GM23248 (cell line): ENCODE data around the gene HIVEP3. TPM values are rescaled to one million over a fixed set of nuclear protein-coding genes. Genes with fewer than 3 reads are reported as not detected.

Experiments
- DNase-seq: peaks from one replicate; pipeline ENCODE4 v3.0.0-alpha.2; 2015
- H2AFZ ChIP-seq: fragments of 200-600 bp; sonication (generic); 2 replicates; pipeline ENCODE4 v1.6.1; 2016; ENCODE audit warnings: antibody characterized with exemption
- H3F3A ChIP-seq: fragments of 200-600 bp; sonication (generic); 2 replicates; pipeline ENCODE4 v1.6.1; 2016; ENCODE audit warnings: mild to moderate bottlenecking, antibody characterized with exemption, mixed run types; ENCODE audit not compliant: insufficient read depth
- H3K27ac ChIP-seq: fragments of 200-600 bp; sonication (generic); 2 replicates; pipeline ENCODE4 v1.5.1; 2016; ENCODE audit warnings: mild to moderate bottlenecking
- H3K27me3 ChIP-seq: fragments of 200-600 bp; sonication (generic); replicated peaks from 2 replicates; pipeline ENCODE4 v1.6.1; 2016; ENCODE audit warnings: mild to moderate bottlenecking; ENCODE audit not compliant: insufficient read depth
- H3K36me3 ChIP-seq: fragments of 200-600 bp; sonication (generic); 2 replicates; pipeline ENCODE4 v1.6.1; 2016; ENCODE audit warnings: low read depth, mild to moderate bottlenecking
- H3K4me1 ChIP-seq: fragments of 200-600 bp; sonication (generic); 2 replicates; pipeline ENCODE4 v1.6.1; 2016; ENCODE audit warnings: mild to moderate bottlenecking; ENCODE audit not compliant: insufficient read depth
- H3K4me2 ChIP-seq: fragments of 200-600 bp; sonication (generic); one replicate; pipeline ENCODE4 v1.6.1; 2016; ENCODE audit warnings: mild to moderate bottlenecking; ENCODE audit not compliant: unreplicated experiment
- H3K4me3 ChIP-seq: fragments of 200-600 bp; sonication (generic); 2 replicates; pipeline ENCODE4 v1.5.1; 2016; ENCODE audit warnings: mild to moderate bottlenecking
- H3K79me2 ChIP-seq: fragments of 200-600 bp; sonication (generic); 2 replicates; pipeline ENCODE4 v1.6.1; 2016; ENCODE audit warnings: mild to moderate bottlenecking; ENCODE audit not compliant: insufficient read depth
- H3K9ac ChIP-seq: fragments of 200-600 bp; sonication (generic); 2 replicates; pipeline ENCODE4 v1.6.1; 2016; ENCODE audit warnings: mild to moderate bottlenecking
- H3K9me2 ChIP-seq: fragments of 200-600 bp; sonication (generic); 2 replicates; pipeline ENCODE4 v1.6.1; 2016; ENCODE audit warnings: mixed run types, mild to moderate bottlenecking, moderate library complexity; ENCODE audit not compliant: insufficient read depth
- H3K9me3 ChIP-seq: fragments of 200-600 bp; sonication (generic); one replicate; pipeline ENCODE4 v1.6.1; 2017; ENCODE audit warnings: low read depth
- H4K20me1 ChIP-seq: fragments of 200-600 bp; sonication (generic); 2 replicates; pipeline ENCODE4 v1.6.0; 2016; ENCODE audit not compliant: insufficient read depth
- EZH2 ChIP-seq: fragments of 200-600 bp; sonication (generic); IDR thresholded peaks from 2 replicates; pipeline ENCODE4 v1.6.1; 2018; ENCODE audit warnings: antibody characterized with exemption, mild to moderate bottlenecking; ENCODE audit not compliant: insufficient read depth, poor library complexity, severe bottlenecking
- EZH2phosphoT487 ChIP-seq: fragments of 200-600 bp; sonication (generic); IDR thresholded peaks from 2 replicates; pipeline ENCODE4 v1.6.1; 2018; ENCODE audit warnings: antibody characterized with exemption, moderate library complexity, mild to moderate bottlenecking, low read depth; ENCODE audit not compliant: insufficient read depth
- WGBS, 2 experiments: methylation state at CpG; one replicate each; pipeline ENCODE4 v1.1.6; 2015 to 2017; ENCODE audit warnings: low lambda C conversion rate in 2 of 2, low coverage in 1 of 2; ENCODE audit errors: missing lambda C conversion rate in 2 of 2; 5-methylcytosine and 5-hydroxymethylcytosine counted together
- in situ Hi-C: fragments of 300-500 bp; cut with MboI; formaldehyde crosslinking; loops from 2 replicates; pipeline ENCODE4 v1.15.0; 2020
- polyA plus RNA-seq: library from polyadenylated mRNA; unstranded; fragments of >200 nt; fragmentation: Nextera tagmentation; extraction: Ambion mirVana; gene quantifications from 2 replicates; pipeline ENCODE4 v1.2.1, GENCODE V29; 2016
- total RNA-seq: library from RNA; depleted of rRNA; stranded (reverse); fragments of >200 nt; shearing (Covaris generic); gene quantifications from 2 replicates; pipeline ENCODE4 v1.2.3, GENCODE V29; 2014

The HIVEP3 gene
- total and polyA plus RNA-seq, 2 experiments from 2014 or later: 1.7 to 7.2 TPM

DNA sequence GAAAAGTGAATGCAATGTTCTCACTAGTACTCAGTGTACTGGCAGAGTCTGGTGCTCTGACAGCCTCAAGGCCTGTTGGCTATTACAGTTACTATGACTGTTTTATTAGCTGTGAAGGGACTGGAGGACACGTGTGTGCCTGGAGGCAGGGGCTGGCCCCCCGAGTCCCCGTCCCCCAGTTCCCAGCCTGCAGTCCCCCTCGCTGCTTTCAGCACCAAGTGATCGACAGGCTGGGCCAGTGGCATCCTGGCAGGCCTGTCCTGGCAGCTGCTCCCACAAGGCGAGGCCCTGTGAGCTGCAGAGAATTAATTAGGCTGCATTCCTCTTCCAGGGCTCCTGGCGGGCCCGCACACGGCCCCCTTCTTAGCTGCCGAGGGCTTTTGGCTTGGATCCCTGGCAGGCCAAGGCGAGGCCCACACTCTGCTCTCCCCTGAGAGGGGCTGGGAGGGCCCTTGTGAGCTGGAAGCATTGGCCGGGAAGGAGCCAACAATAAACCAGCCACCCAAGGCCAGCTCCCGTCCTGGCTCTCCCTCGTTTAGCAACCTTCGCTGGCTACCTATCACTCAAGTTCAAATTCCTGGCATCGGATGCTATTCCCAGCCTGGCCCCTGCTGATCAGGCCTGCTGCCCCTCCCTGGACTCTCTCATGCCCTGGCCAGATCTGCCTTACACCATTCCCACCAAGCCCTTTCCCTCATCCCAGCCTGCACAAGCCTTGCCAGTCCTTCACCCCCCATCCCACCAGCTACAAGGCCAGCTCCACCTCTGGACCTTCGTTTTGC lies 444.0 kb downstream of the HIVEP3 start:
- Histone ChIP-seq H3K4me3 (no peak overlapping the region), H4K20me1 (no peaks in the 10 kb centered on the region), H3K4me1 (peaks cover 17% of the 10 kb centered on the region), H3K36me3 (no peaks in the 10 kb centered on the region), H3K27ac (no peak overlapping the region), H3F3A (no peaks in the 10 kb centered on the region; the same call in 1 of the 2 replicates), H3K79me2 (no peaks in the 10 kb centered on the region), H3K9me3 (no peaks in the 10 kb centered on the region), H3K27me3 (no peaks in the 10 kb centered on the region), H3K4me2 (no peak overlapping the region), H3K9ac (no peak overlapping the region), H2AFZ (no peak overlapping the region), H3K9me2 (no peaks in the 10 kb centered on the region)
- no peak for TF ChIP-seq EZH2phosphoT487
- TF ChIP-seq EZH2: no peak
- peak; percentile 16 for DNase-seq
- in situ Hi-C loops: no loop called here
- 59 to 62% methylated on average over 17 of the region's 17 CpGs for WGBS, 2 experiments

DNA sequence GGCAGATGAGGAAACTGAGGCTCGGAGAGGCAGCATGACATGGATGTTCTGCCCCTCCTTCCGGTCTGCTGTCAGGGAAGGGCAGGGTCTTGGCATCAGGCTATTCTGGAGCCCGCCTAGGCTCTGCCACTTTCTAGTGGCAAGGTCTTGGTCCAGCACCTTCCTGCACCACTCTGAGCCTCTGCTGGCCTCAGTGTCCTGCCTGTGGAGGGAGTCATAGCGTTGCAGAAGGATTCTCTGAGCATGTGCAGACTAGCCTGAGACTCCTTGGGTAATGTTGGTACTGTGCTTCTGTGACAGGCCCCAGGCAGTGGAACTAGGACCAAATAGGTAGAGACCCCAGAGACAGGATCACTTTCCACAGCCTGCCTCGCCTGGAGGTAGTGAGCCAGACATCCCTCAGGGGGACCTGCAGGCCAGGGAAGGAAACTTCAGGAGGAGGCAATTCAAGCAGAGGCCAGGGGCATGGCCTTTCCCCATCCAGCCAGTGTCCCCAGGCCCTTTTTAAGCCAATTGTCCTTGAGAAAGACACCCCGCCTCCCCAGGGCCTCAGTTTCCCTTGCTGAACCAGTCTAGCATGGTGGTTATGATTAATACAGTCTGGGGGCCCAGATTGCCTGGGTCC lies 444.9 kb downstream of the HIVEP3 start:
- Histone ChIP-seq H3K36me3 (no peaks in the 10 kb centered on the region), H3F3A (no peaks in the 10 kb centered on the region; the same call in 1 of the 2 replicates), H3K9me2 (no peaks in the 10 kb centered on the region), H3K4me1 (peaks cover 14% of the 10 kb centered on the region), H3K4me3 (no peak overlapping the region), H3K4me2 (no peak overlapping the region), H3K79me2 (no peaks in the 10 kb centered on the region), H3K27me3 (no peaks in the 10 kb centered on the region), H3K27ac (no peak overlapping the region), H3K9ac (no peak overlapping the region), H3K9me3 (no peaks in the 10 kb centered on the region), H4K20me1 (no peaks in the 10 kb centered on the region), H2AFZ (no peak overlapping the region)
- no peak for DNase-seq
- WGBS, 2 experiments: 98% methylated on average over 6 of the region's 6 CpGs
- in situ Hi-C loops: no loop called here
- no peak for TF ChIP-seq EZH2
- TF ChIP-seq EZH2phosphoT487: no peak

DNA sequence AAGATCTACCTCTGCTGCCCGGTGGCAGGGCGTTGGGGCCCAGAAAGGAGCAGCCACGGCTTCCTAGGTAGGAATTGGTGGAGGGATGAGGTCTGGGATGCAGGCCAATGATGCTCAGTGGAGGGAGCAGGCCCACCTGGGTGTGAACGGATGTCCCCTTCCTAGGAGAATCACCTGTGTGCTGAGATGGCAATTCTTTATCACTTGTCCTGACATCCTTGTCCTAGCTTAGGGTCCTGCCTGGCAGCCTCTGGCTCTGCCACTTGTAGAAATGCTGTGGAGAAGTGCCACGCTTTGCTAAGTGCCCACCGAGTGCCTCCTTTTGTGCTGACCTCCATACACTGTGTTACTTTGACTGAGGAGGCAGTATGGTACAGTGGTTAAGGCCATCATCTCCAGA lies 447.1 kb downstream of the HIVEP3 start:
- Histone ChIP-seq H2AFZ (no peak overlapping the region), H3K27ac (no peak overlapping the region), H3K79me2 (no peaks in the 10 kb centered on the region), H3K4me3 (no peak overlapping the region), H3K36me3 (no peaks in the 10 kb centered on the region), H3K9me2 (no peaks in the 10 kb centered on the region), H4K20me1 (no peaks in the 10 kb centered on the region), H3F3A (no peaks in the 10 kb centered on the region), H3K9me3 (no peaks in the 10 kb centered on the region), H3K4me2 (no peak overlapping the region), H3K27me3 (no peaks in the 10 kb centered on the region), H3K4me1 (peaks cover 11% of the 10 kb centered on the region), H3K9ac (no peak overlapping the region)
- no peak for DNase-seq
- in situ Hi-C loops: no loop called here
- WGBS, 2 experiments: 73 to 74% methylated on average over 6 of the region's 6 CpGs
- TF ChIP-seq EZH2 (no peak), EZH2phosphoT487 (no peak)

DNA sequence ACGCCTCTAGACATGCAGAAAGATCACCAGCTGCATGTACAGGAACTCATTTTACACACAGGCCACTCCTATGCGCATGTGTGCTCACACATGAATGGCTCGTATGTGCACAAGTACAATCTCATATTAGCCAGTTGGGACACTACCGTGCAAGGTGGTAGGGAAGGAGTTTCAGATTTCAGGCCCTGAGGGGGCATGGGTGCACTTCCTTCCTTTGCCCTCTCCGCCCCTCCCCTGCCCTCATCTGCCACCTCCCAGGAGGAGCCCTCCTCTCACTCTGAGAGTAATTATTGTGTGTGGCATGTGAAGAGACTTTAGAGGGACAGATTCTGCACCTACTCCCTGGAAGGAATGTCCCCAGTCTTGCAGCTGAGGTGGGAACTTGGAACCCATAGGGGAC lies 449.0 kb downstream of the HIVEP3 start:
- H3F3A ChIP-seq: no peaks in the 10 kb centered on the region

More for the DNA sequence above, 449.0 kb downstream of the HIVEP3 start:
- H3K4me1 ChIP-seq: no peaks in the 10 kb centered on the region
- peaks cover 5% of the 10 kb centered on the region; the same call in 1 of the 2 replicates for H3K27me3 ChIP-seq
- no peak overlapping the region for H3K4me3 ChIP-seq
- no peak overlapping the region for H3K9ac ChIP-seq
- H3K9me2 ChIP-seq: no peaks in the 10 kb centered on the region
- no peak for DNase-seq
- TF ChIP-seq EZH2phosphoT487 (no peak), EZH2 (no peak)
- H2AFZ ChIP-seq: no peak overlapping the region
- H3K36me3 ChIP-seq: no peaks in the 10 kb centered on the region
- H4K20me1 ChIP-seq: no peaks in the 10 kb centered on the region
- no peaks in the 10 kb centered on the region for H3K9me3 ChIP-seq
- H3K79me2 ChIP-seq: no peaks in the 10 kb centered on the region
- WGBS, 2 experiments: 55 to 59% methylated on average over 5 of the region's 5 CpGs
- H3K4me2 ChIP-seq: no peak overlapping the region
- H3K27ac ChIP-seq: no peak overlapping the region
- in situ Hi-C loops: no loop called here
